Fibroblast of villous mesenchyme (primary cell): Measurements from ENCODE around the gene NCOR2. TPM values are rescaled to one million over a fixed set of nuclear protein-coding genes. Genes with fewer than 3 reads are reported as not detected.

ENCODE experiments used
- DNase-seq: peaks from one replicate; pipeline ENCODE4 v3.0.0-alpha.2; 2010; ENCODE audit warnings: low read depth
- H3K4me3 ChIP-seq: 2 replicates; pipeline ENCODE4 v1.5.1; 2011; ENCODE audit warnings: low read depth, mild to moderate bottlenecking, low read length
- CTCF ChIP-seq: IDR thresholded peaks from 2 replicates; pipeline ENCODE4 v1.5.1; 2012; ENCODE audit warnings: low read depth, mild to moderate bottlenecking, low read length; ENCODE audit not compliant: insufficient read depth
- total RNA-seq: library from RNA; depleted of rRNA; stranded (reverse); fragments of >200 nt; gene quantifications from 2 replicates; pipeline ENCODE4 v1.2.3, GENCODE V29; 2012

NCOR2 gene
- total RNA-seq, 1 donor, result 86.8 TPM

- TF ChIP-seq CTCF, result no peak
- no peak for DNase-seq
- peak overlapping the region; percentile 88 for H3K4me3 ChIP-seq
Observed at GRCh38 chr12:124564971-124565491, 2.4 kb downstream of the NCOR2 start.

GRCh38 chr12:124564232-124564958 lies 3.0 kb downstream of the NCOR2 start:
- DNase-seq, result no peak
- TF ChIP-seq CTCF, result no peak
- H3K4me3 ChIP-seq, result peak overlapping the region; percentile 88

DNA sequence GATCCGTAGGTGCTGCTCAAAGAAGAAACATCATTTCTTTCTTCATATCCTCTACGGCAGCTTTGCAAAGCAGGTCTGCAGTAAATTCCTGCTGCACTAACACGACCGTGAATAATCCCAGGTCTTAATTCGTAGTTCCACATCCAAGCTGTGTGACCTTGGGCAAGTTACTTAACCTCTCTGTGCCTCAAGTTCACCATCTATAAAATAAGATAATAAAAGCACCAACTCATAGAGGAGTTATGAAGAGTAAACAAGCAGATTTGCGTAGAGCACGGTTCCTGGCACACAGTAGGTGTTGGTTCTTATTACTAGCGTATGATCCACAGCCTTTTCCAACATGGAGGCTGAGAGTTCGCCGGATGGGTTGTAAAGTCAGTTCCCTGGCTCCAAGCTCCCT lies 3.6 kb downstream of the NCOR2 start:
- TF ChIP-seq CTCF, result no peak
- DNase-seq, result no peak
- no peak overlapping the region for H3K4me3 ChIP-seq

- no peak for DNase-seq
- no peak for TF ChIP-seq CTCF
- H3K4me3 ChIP-seq, result no peak overlapping the region
Observed at GRCh38 chr12:124563401-124563800, 4.0 kb downstream of the NCOR2 start.

DNA sequence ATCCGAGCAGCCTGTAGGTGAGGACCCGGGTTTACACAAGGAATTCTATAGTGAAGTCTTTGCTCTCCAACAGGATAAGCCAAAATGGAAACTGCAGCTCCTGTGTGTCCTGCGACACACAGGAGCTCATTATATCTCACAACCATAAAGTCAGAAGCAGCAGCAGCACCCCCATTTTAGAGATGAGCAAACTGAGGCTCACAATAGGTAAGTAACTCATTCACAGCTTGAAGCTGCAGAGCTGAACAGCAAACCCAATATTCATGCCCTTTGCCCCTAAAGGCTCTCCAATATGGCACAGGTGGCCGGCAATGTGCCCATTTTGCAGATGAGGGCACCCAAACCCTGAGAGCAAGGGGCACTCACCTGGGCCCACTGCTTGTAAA lies 4.6 kb downstream of the NCOR2 start:
- no peak for TF ChIP-seq CTCF
- DNase-seq, result no peak
- H3K4me3 ChIP-seq, result no peak overlapping the region

GRCh38 chr12:124562018-124562795 lies 5.2 kb downstream of the NCOR2 start:
- no peak for TF ChIP-seq CTCF
- no peak for DNase-seq
- no peak overlapping the region for H3K4me3 ChIP-seq
